Spleen (tissue), 11 donors: ENCODE data around the gene APBB1IP. TPM values are rescaled to one million over a fixed set of nuclear protein-coding genes. Genes with fewer than 3 reads are reported as not detected.
A peak's percentile ranks its signal among the peaks of the same experiment; 100 is the strongest.

ENCODE experiments used
- DNase-seq: peaks from one replicate; pipeline ENCODE4 v3.0.0-alpha.2; 2020
- H3K27ac ChIP-seq, 8 donors: fragments of 200-600 bp; sonication (generic) in 7 of 8; 1 replicate in 4 of 8; 2 replicates in 4 of 8; pipeline versions ENCODE4 v1.5.0 to v1.8.0; 2016 to 2021; ENCODE audit warnings: inconsistent platforms in 4 of 8, mild to moderate bottlenecking in 4 of 8, moderate library complexity in 1 of 8
- H3K27me3 ChIP-seq, 7 donors: fragments of 200-600 bp; sonication (generic) in 6 of 7; replicated peaks in 1 of 7; 1 replicate in 4 of 7; 2 replicates in 3 of 7; pipeline versions ENCODE4 v1.5.0 to v1.8.0; 2016 to 2021; ENCODE audit warnings: inconsistent platforms in 3 of 7, mild to moderate bottlenecking in 1 of 7
- H3K36me3 ChIP-seq, 6 donors: fragments of 200-600 bp; sonication (generic) in 5 of 6; 1 replicate in 4 of 6; 2 replicates in 2 of 6; pipeline versions ENCODE4 v1.5.0 to v1.8.0; 2016 to 2021; ENCODE audit warnings: inconsistent platforms in 2 of 6
- H3K4me1 ChIP-seq, 6 donors: fragments of 200-600 bp; sonication (generic) in 5 of 6; 1 replicate in 3 of 6; 2 replicates in 3 of 6; pipeline versions ENCODE4 v1.5.0 to v1.8.0; 2016 to 2021; ENCODE audit warnings: inconsistent platforms in 3 of 6
- H3K4me3 ChIP-seq, 8 donors: fragments of 200-600 bp; sonication (generic) in 7 of 8; 1 replicate in 4 of 8; 2 replicates in 4 of 8; pipeline versions ENCODE4 v1.5.0 to v1.8.0; 2016 to 2021; ENCODE audit warnings: inconsistent platforms in 4 of 8, mild to moderate bottlenecking in 4 of 8, moderate library complexity in 2 of 8
- H3K9me3 ChIP-seq, 8 donors: fragments of 200-600 bp; sonication (generic) in 7 of 8; 1 replicate in 4 of 8; 2 replicates in 4 of 8; pipeline versions ENCODE4 v1.5.0 to v1.8.0; 2016 to 2021; ENCODE audit warnings: inconsistent platforms in 4 of 8
- POLR2A ChIP-seq, 3 donors: fragments of 450-650 bp; IDR thresholded peaks; one replicate each; pipeline ENCODE4 v1.5.1; 2017; ENCODE audit warnings: antibody characterized with exemption in 3 of 3, mild to moderate bottlenecking in 1 of 3
- POLR2AphosphoS5 ChIP-seq, 3 donors: sonication (generic); formaldehyde crosslinking; IDR thresholded peaks; one replicate each; pipeline ENCODE4 v1.5.1; 2017; ENCODE audit warnings: antibody characterized with exemption in 3 of 3
- WGBS, 5 donors: extraction: QIAGEN DNeasy Blood & Tissue Kit in 3 of 5; methylation state at CpG; one replicate each; pipeline versions ENCODE4 v1.1.5 to v1.1.7; 2013 to 2018; 5-methylcytosine and 5-hydroxymethylcytosine counted together
- intact Hi-C: fragments of 100-400 bp; cut with DNase I; formaldehyde crosslinking; loops from one replicate; pipeline ENCODE4 v1.15.0; 2023; ENCODE audit warnings: low total_unique reads
- polyA plus RNA-seq, 3 donors: library from polyadenylated mRNA; stranded (reverse); fragments of 200-250 nt; gene quantifications; one replicate each; pipeline ENCODE4 v1.2.1, GENCODE V29; 2013
- total RNA-seq, 7 donors: library from RNA; depleted of rRNA in 3 of 7; stranded (reverse); fragments of >200 nt in 3 of 7; fragmentation: NEBNext Ultra II Directional in 4 of 7; extraction: Animal tissue kit (Norgen Biotek cat#: 25700) in 4 of 7; gene quantifications; one replicate each; pipeline versions ENCODE4 v1.1.0 to v1.2.1, GENCODE V29; 2016 to 2021
- TF ChIP-seq, protein P1 (sequence below), 11 experiments: fragments of 200-600 bp in 7 of 11; fragments of 450-650 bp in 4 of 11; sonication (generic) in 4 of 11; IDR thresholded peaks in 8 of 11; conservative IDR thresholded peaks in 3 of 11; 1 replicate in 7 of 11; 2 replicates in 4 of 11; pipeline versions ENCODE4 v1.4.0 to v1.8.0; 2016 to 2021; ENCODE audit warnings: antibody characterized with exemption in 11 of 11, inconsistent platforms in 4 of 11, mild to moderate bottlenecking in 1 of 11
- donor health status: healthy with polysubstance abuse.
- donor health status: DM: no; HTN: no; CAD: no; lungs with moderate emphysema.
- donor health status: DM: no; HTN: no; CAD: no.
- donor health status: Bipolar disorder and iron deficiency.
- donor health status: healthy.
- donor health status: DM: no; HTN: no; CAD: no.
- donor health status: DM: yes; HTN: yes; CAD: no.

Gene APBB1IP
- total and polyA plus RNA-seq, 10 donors = 19.7 to 136 (median 79.2) TPM

DNA sequence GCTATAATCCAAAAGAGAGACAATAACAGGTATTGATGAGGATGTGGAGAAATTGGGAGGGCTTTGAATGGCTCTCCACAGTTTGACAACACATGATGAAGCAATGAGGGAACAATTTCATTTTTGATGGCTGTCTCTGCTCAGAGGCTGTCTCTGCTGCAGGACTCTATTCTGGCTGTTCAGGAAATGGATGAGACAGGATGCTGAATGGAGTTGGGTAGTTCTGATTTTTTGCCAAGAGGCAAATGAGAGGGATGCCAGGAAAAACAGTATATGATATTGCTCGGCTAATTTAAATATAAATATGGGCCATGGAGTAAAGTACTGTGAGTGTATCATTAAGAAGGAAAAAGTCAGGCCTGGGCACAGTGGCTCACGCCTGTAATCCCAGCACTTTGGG lies 16.8 kb downstream of the APBB1IP start:
- no peaks in the 10 kb centered on the region for H3K27me3 ChIP-seq
- no peaks in the 10 kb centered on the region for H3K9me3 ChIP-seq
- H3K27ac ChIP-seq = peak overlapping the region in 3 of 8 donors; percentile 56 to 79 (median 68)
- TF ChIP-seq, protein P1, sequence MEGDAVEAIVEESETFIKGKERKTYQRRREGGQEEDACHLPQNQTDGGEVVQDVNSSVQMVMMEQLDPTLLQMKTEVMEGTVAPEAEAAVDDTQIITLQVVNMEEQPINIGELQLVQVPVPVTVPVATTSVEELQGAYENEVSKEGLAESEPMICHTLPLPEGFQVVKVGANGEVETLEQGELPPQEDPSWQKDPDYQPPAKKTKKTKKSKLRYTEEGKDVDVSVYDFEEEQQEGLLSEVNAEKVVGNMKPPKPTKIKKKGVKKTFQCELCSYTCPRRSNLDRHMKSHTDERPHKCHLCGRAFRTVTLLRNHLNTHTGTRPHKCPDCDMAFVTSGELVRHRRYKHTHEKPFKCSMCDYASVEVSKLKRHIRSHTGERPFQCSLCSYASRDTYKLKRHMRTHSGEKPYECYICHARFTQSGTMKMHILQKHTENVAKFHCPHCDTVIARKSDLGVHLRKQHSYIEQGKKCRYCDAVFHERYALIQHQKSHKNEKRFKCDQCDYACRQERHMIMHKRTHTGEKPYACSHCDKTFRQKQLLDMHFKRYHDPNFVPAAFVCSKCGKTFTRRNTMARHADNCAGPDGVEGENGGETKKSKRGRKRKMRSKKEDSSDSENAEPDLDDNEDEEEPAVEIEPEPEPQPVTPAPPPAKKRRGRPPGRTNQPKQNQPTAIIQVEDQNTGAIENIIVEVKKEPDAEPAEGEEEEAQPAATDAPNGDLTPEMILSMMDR (IDR thresholded peaks at IDR 0.05 in 8 of 11, conservative IDR thresholded peaks at IDR 0.05 in 3 of 11) = no peak
- DNase-seq = no peak
- intact Hi-C loops = no loop called here
- H3K4me3 ChIP-seq = no peak overlapping the region
- 84 to 92% (median 88%) methylated on average over 2 of the region's 2 CpGs for whole genome bisulfite sequencing, 5 donors
- peaks cover 23 to 93% (median 61%) of the 10 kb centered on the region in 6 donors for H3K4me1 ChIP-seq
- peaks cover 0 to 5% (median 0%) of the 10 kb centered on the region in 6 donors for H3K36me3 ChIP-seq

DNA sequence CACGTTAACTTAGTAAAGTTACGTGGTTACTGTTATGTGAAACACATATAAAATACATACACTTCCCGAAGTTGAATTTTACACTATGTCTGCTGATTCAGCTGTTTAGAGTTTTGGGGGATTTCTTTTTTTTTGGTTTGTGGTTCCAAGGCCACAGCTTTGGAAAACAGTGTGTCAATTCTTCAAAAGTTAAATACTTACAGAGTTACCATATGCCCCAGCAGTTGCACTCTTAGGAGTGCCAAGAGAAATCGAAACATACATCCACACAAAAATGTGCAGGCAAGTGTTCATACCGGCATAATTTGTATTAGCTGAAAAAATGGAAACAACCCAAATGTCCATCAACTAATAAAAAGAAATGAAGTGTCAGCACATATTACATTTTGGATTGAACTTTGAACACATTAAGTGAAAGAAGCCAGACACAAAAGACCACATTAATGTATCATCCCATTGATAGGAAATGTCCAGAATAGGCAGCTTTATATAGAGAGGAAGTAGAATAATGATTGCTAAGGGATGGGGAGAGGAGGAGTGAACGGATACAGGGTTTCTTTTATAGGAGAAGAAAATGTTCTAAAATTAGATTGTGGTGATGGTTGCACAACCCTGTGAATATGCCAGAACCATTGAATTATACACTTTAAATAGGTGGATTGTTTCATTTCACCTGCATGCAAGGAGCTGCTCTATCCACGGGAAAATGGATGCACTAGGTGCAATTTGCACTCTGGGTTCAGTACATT lies 17.6 kb downstream of the APBB1IP start:
- H3K4me3 ChIP-seq = peak overlapping the region in 1 of 8 donors; percentile 7
- intact Hi-C loops = no loop called here
- TF ChIP-seq POLR2A (IDR thresholded peaks at IDR 0.05) (no peak), POLR2AphosphoS5 (IDR thresholded peaks at IDR 0.05) (no peak)
- TF ChIP-seq, protein P1 (IDR thresholded peaks at IDR 0.05 in 8 of 11, conservative IDR thresholded peaks at IDR 0.05 in 3 of 11) = no peak
- peak overlapping the region in 5 of 8 donors; percentile 6 to 81 (median 68) for H3K27ac ChIP-seq
- H3K9me3 ChIP-seq = no peaks in the 10 kb centered on the region
- whole genome bisulfite sequencing, 5 donors = 53 to 69% (median 57%) methylated on average over 7 of the region's 7 CpGs
- H3K4me1 ChIP-seq = peaks cover 23 to 93% (median 59%) of the 10 kb centered on the region in 6 donors
- no peaks in the 10 kb centered on the region for H3K27me3 ChIP-seq
- no peak for DNase-seq
- H3K36me3 ChIP-seq = peaks cover 0 to 11% (median 0%) of the 10 kb centered on the region in 6 donors

DNA sequence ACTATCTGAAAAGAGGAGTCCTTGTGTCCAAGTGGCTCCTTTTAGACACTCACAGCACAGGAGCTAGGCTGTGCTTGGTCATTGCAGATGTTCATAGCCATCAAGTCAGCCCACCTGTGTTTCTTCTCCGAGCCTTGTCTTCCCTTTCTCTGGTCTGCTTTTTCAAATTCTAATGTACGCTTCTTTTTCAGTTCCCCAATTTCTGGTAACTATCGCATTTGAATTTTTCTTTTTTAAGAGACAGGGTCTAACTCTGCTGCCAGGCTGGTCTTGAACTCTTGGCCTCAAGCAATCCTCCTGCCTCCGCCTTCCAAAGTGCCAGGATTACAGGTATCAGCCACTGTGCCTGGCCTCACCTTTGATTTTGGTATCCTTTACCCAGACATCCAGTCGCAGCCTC lies 18.9 kb downstream of the APBB1IP start:
- WGBS, 5 donors = 56 to 69% (median 64%) methylated on average over 5 of the region's 5 CpGs
- DNase-seq = no peak
- Histone ChIP-seq H3K9me3 (no peaks in the 10 kb centered on the region), H3K36me3 (peaks cover 0 to 13% (median 0%) of the 10 kb centered on the region in 6 donors), H3K4me1 (peaks cover 22 to 91% (median 50%) of the 10 kb centered on the region in 6 donors), H3K27ac (peak overlapping the region in 6 of 8 donors; percentile 0 to 81 (median 66)), H3K27me3 (no peaks in the 10 kb centered on the region), H3K4me3 (no peak overlapping the region)
- TF ChIP-seq POLR2A (IDR thresholded peaks at IDR 0.05) = no peak
- TF ChIP-seq, protein P1 (IDR thresholded peaks at IDR 0.05 in 8 of 11, conservative IDR thresholded peaks at IDR 0.05 in 3 of 11) = no peak
- no peak for TF ChIP-seq POLR2AphosphoS5 (IDR thresholded peaks at IDR 0.05)
- intact Hi-C loops = no loop called here

DNA sequence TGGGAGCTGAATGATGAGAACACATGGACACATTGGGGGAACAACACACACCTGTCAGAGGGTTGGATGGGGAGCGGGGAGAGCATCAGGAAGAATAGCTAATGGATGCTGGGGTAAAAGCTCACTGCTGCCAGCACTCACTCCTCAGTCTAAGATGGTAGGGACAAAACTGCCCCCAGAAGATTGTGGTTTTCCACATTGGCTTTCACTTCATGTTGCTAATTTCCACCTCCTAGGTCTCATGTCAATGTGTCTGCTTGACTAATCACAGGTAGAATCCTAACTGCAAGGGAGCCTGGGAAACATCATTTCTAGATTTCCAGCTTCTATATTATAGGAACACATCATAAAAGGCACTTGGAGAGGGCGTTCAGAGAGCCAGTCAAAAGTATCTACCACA lies 22.6 kb downstream of the APBB1IP start:
- DNase-seq = no peak
- H3K4me3 ChIP-seq = no peak overlapping the region
- 84 to 94% (median 93%) methylated on average over 2 of the region's 2 CpGs for WGBS, 5 donors
- H3K4me1 ChIP-seq = peaks cover 16 to 90% (median 46%) of the 10 kb centered on the region in 6 donors
- H3K27ac ChIP-seq = no peak overlapping the region
- no peaks in the 10 kb centered on the region for H3K9me3 ChIP-seq
- TF ChIP-seq, protein P1 (IDR thresholded peaks at IDR 0.05 in 8 of 11, conservative IDR thresholded peaks at IDR 0.05 in 3 of 11) = no peak
- TF ChIP-seq POLR2A (IDR thresholded peaks at IDR 0.05) = no peak
- no peak for TF ChIP-seq POLR2AphosphoS5 (IDR thresholded peaks at IDR 0.05)
- intact Hi-C loops = no loop called here
- H3K27me3 ChIP-seq = no peaks in the 10 kb centered on the region
- peaks cover 0 to 8% (median under 1%) of the 10 kb centered on the region in 6 donors for H3K36me3 ChIP-seq
